ENCODE data around the gene CYBB. TPM values are rescaled to one million over a fixed set of nuclear protein-coding genes. Genes with fewer than 3 reads are reported as not detected.

CYBB gene
- total RNA-seq, 2 donors from 2014 or later, result 0.38 to 0.39 TPM

DNA sequence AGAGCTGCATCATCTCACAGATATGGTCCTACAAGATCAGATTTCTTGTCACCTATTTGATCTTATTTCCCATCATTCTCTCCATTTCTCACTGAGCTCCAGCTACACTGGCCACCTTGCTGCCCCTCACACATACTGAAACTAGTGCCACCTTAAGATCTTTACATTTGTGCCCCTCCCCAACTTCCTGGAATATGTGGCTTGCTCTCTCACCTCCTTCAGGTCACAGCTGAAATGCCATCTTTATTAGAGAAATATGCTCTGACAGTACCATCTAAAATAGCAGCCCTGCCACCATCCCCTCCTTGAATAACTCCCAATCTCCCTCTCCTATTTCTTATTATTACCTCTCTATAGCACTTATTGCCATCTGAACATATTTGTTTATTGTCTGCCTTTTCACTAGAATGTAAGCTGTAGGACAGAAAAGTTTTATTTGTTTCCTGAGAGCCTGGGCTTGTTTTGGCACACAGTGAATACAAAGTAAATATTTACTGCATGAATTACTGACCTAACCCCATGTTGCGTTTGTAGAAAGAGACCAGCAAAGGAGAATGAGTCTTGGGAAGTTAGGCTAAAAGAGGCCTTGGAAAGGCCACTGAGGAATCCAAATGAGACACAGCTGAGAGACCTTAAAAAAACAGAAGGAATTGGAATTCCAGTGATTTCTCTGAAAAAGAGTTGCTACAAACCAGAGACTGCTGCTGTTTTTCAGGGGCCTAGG is 44.8 kb downstream of the CYBB start:
- peaks cover 25% of the 10 kb centered on the region for H3K27me3 Mint-ChIP-seq (ENCODE audit: low read depth)
- H3K4me3 Mint-ChIP-seq, result no peak overlapping the region
- no peaks in the 10 kb centered on the region for H3K9me3 Mint-ChIP-seq
- no peak for DNase-seq
- no peak overlapping the region for H3K27ac Mint-ChIP-seq
- H3K36me3 Mint-ChIP-seq (ENCODE audit: insufficient read depth in 2 of 2), result no peaks in the 10 kb centered on the region
- no peak for ATAC-seq (replicated peaks in 1 of 2)
- H3K4me1 Mint-ChIP-seq (ENCODE audit: low read depth), result peaks cover 18% of the 10 kb centered on the region

GRCh38 chrX:37825215-37825842 is 45.5 kb downstream of the CYBB start:
- DNase-seq, result peak; percentile 50 to 53
- H3K4me1 Mint-ChIP-seq (ENCODE audit: low read depth), result peaks cover 21% of the 10 kb centered on the region
- peak; percentile 58 to 60 for ATAC-seq (replicated peaks in 1 of 2)
- no peaks in the 10 kb centered on the region for H3K36me3 Mint-ChIP-seq (ENCODE audit: insufficient read depth in 2 of 2)
- peaks cover 25% of the 10 kb centered on the region for H3K27me3 Mint-ChIP-seq (ENCODE audit: low read depth)
- H3K9me3 Mint-ChIP-seq, result no peaks in the 10 kb centered on the region
- H3K27ac Mint-ChIP-seq, result no peak overlapping the region
- no peak overlapping the region for H3K4me3 Mint-ChIP-seq

DNA sequence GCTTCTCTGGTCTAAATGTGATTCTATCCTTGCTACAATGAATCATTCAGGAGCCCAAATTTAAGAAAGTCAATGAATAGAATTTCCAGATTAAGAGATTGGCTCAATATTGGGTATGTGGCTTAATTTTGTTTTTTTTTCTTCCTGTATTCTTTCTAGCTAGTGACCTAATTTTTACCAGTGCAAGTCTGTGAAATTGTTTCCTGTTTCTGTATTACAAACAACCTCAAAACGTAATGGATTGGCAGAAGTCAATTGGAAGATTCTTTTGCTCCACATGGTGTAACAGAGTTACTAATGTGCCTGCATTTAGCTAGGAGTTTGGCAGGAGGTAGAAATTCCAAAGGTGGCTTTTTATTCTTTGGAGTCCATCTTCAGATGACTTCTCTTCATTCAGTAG is 49.9 kb downstream of the CYBB start:
- peaks cover 1% of the 10 kb centered on the region for H3K27me3 Mint-ChIP-seq (ENCODE audit: low read depth)
- DNase-seq (no peak), ATAC-seq (replicated peaks in 1 of 2) (no peak)
- no peaks in the 10 kb centered on the region for H3K9me3 Mint-ChIP-seq
- peaks cover 8% of the 10 kb centered on the region for H3K4me1 Mint-ChIP-seq (ENCODE audit: low read depth)
- H3K27ac Mint-ChIP-seq, result peak overlapping the region; percentile 46
- H3K4me3 Mint-ChIP-seq, result no peak overlapping the region
- H3K36me3 Mint-ChIP-seq (ENCODE audit: insufficient read depth in 2 of 2), result no peaks in the 10 kb centered on the region

DNA sequence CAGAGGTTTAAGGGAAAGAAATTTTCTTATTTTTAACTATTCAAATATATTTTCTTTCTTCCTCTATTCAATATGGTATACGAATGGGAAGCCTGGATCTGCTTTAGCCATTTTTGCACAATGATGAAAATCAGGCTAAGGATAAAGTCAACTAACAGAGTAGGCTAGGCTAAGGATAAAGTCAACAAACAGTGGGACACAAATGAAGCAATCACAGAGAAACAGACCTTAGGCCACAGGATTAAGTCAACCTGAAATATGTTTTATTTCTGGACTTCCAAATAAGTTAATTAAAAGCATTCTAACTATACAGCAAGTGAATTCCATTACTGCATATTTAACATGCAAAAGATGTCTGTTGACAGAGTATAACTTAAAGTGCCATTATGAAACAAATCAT is 50.5 kb downstream of the CYBB start:
- Mint-ChIP-seq H3K9me3 (no peaks in the 10 kb centered on the region), H3K27ac (no peak overlapping the region), H3K4me1 (ENCODE audit: low read depth) (peaks cover 5% of the 10 kb centered on the region), H3K4me3 (no peak overlapping the region), H3K27me3 (ENCODE audit: low read depth) (no peaks in the 10 kb centered on the region), H3K36me3 (ENCODE audit: insufficient read depth in 2 of 2) (no peaks in the 10 kb centered on the region)
- no peak for ATAC-seq (replicated peaks in 1 of 2)
- DNase-seq, result no peak

DNA sequence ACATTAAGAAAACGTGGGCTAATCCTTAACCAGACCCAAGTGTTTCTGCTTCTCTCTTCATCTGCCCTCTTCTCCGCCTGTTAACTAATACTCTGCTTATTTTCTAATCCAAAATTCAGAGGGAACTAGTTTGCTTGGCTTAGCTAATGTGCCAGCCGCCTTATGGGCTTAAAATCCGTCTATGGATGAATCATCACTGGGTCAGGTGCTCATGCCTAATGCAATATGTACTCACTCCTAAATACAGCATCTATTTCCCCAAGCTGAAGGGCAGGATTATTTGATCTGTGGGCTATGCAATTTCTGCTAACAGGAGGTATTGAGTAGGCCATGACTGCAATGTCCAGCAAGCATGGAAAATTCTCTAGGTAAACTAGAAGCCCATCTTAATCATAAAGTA is 55.1 kb downstream of the CYBB start:
- H3K4me3 Mint-ChIP-seq, result no peak overlapping the region
- H3K4me1 Mint-ChIP-seq (ENCODE audit: low read depth), result peaks cover under 1% of the 10 kb centered on the region
- no peaks in the 10 kb centered on the region for H3K27me3 Mint-ChIP-seq (ENCODE audit: low read depth)
- ATAC-seq (replicated peaks in 1 of 2) (no peak), DNase-seq (no peak)
- peaks cover 2% of the 10 kb centered on the region in 2 donors for H3K36me3 Mint-ChIP-seq (ENCODE audit: insufficient read depth in 2 of 2)
- no peak overlapping the region for H3K27ac Mint-ChIP-seq
- H3K9me3 Mint-ChIP-seq, result no peaks in the 10 kb centered on the region

DNA sequence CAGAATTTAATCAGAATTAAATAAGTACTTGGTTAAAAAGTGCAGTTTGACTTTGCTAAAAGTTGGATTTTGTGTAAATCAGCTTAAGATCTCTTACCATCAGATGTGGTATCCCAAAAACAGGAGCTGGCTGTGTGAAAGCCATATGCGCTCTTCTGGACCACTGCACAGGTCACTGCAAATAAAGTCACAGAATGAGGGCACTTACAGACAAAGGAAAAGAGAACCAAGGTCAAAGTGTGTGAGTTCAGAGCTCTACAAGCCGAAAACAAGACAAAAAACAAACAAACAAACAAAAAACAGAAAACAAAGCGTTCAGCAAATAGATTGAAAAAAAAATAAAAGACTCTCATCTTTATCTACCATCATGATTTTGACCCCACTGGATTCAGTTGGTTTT is 61.1 kb downstream of the CYBB start:
- Mint-ChIP-seq H3K27me3 (ENCODE audit: low read depth) (no peaks in the 10 kb centered on the region), H3K36me3 (ENCODE audit: insufficient read depth in 2 of 2) (peaks cover 2% of the 10 kb centered on the region in 2 donors), H3K4me1 (ENCODE audit: low read depth) (peaks cover 11% of the 10 kb centered on the region), H3K9me3 (no peaks in the 10 kb centered on the region), H3K27ac (no peak overlapping the region), H3K4me3 (no peak overlapping the region)
- DNase-seq (no peak), ATAC-seq (replicated peaks in 1 of 2) (no peak)

- peaks cover 16% of the 10 kb centered on the region for H3K4me1 Mint-ChIP-seq (ENCODE audit: low read depth)
- H3K9me3 Mint-ChIP-seq, result peaks cover 0 to 2% of the 10 kb centered on the region in 2 donors
- ATAC-seq (replicated peaks in 1 of 2) (no peak), DNase-seq (no peak)
- H3K27me3 Mint-ChIP-seq (ENCODE audit: low read depth), result peaks cover 2% of the 10 kb centered on the region
- H3K4me3 Mint-ChIP-seq, result peak overlapping the region in 1 of 2 donors; percentile 43
- H3K36me3 Mint-ChIP-seq (ENCODE audit: insufficient read depth in 2 of 2), result peaks cover 0 to 2% of the 10 kb centered on the region in 2 donors
- H3K27ac Mint-ChIP-seq, result no peak overlapping the region
Measured at GRCh38 chrX:37844622-37845021, 64.8 kb downstream of the CYBB start.

DNA sequence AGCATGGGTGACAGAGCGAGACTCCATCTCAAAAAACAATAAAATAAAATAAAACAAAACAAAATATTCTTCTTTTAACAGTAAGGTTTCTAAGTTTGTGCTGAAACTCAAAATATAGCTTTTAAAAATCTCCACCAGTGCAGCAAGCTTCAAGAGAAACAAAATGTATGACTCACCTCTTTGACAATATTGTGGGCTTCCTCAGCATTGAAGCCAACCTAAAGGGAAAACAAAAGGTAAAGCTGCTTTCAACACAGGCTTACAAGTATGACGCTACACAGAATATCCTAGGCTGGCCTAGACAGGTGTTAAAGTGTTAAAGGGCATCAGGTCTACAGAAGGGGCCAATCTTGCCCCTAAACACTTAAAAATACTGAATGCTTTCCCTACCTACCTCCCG is 66.3 kb downstream of the CYBB start:
- H3K36me3 Mint-ChIP-seq (ENCODE audit: insufficient read depth in 2 of 2), result peaks cover 0 to 1% of the 10 kb centered on the region in 2 donors
- peaks cover 20% of the 10 kb centered on the region for H3K4me1 Mint-ChIP-seq (ENCODE audit: low read depth)
- peak overlapping the region; percentile 95 for H3K27ac Mint-ChIP-seq
- peaks cover 0 to 3% of the 10 kb centered on the region in 2 donors for H3K9me3 Mint-ChIP-seq
- H3K4me3 Mint-ChIP-seq, result peak overlapping the region; percentile 77 to 90
- DNase-seq, result peak in 1 of 2 donors; percentile 6
- ATAC-seq (replicated peaks in 1 of 2), result peak; percentile 55 to 59
- H3K27me3 Mint-ChIP-seq (ENCODE audit: low read depth), result peaks cover 5% of the 10 kb centered on the region

DNA sequence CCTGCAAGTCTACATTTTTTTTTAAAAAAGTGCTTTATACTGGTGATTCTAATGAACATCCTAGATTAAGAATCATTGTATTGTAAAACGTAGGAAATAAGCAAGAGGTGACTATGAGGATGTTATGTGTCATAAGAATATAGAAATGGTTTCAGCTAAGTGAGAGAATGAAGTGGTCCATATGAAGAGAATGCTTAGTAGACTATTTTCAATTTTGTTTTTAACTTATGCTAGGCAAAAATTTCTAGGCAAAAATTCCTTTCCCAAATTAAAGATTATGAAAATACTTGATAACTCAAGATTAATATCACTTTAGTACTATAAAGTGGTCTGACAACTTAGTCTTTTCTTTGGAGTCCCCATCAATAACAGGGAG is 66.7 kb downstream of the CYBB start:
- ATAC-seq (replicated peaks in 1 of 2) (peak; percentile 28 to 31), DNase-seq (no peak)
- Mint-ChIP-seq H3K27ac (peak overlapping the region; percentile 95), H3K27me3 (ENCODE audit: low read depth) (peaks cover 9% of the 10 kb centered on the region), H3K4me1 (ENCODE audit: low read depth) (peaks cover 20% of the 10 kb centered on the region), H3K9me3 (peaks cover 0 to 3% of the 10 kb centered on the region in 2 donors), H3K36me3 (ENCODE audit: insufficient read depth in 2 of 2) (peaks cover 0 to 1% of the 10 kb centered on the region in 2 donors), H3K4me3 (peak overlapping the region; percentile 77 to 90)

GRCh38 chrX:37846934-37847732 is 67.3 kb downstream of the CYBB start, which contains the start of gene DYNLT3:
TSS of gene DYNLT3 (minus strand) at chrX:37847571. CDS start at chrX:37847510, 61 bp downstream.
- Mint-ChIP-seq H3K36me3 (ENCODE audit: insufficient read depth in 2 of 2) (peaks cover 0 to 1% of the 10 kb centered on the region in 2 donors), H3K9me3 (peaks cover 0 to 3% of the 10 kb centered on the region in 2 donors), H3K4me1 (ENCODE audit: low read depth) (peaks cover 20% of the 10 kb centered on the region), H3K27ac (peak within 1 kb of the TSS; percentile 95), H3K27me3 (ENCODE audit: low read depth) (peaks cover 10% of the 10 kb centered on the region), H3K4me3 (peak within 1 kb of the TSS; percentile 77 to 90)
- ATAC-seq (replicated peaks in 1 of 2) (peak; percentile 95 to 96), DNase-seq (peak; percentile 80 to 81)

DNA sequence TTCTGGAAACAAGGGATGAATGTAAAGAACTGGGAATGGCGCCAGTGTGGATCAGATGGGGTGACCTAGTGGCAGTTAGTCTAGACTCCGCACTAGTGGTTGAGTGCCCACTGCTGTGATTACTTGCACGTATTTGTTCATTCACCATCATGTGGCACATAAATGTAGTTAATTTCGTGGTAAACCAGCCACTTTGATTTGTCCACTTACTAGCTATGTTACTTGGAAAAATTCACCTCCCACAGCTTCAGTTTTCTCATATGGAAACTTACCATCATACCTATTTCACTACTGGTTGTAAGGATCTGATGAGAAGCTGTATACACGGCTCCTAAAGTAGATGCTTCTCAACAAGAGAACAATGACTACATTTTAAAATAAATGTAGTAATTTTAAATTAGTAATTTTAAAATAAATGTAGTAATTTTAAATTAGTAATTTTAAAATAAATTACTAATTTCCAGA is 67.9 kb downstream of the CYBB start:
- peaks cover 0 to 1% of the 10 kb centered on the region in 2 donors for H3K36me3 Mint-ChIP-seq (ENCODE audit: insufficient read depth in 2 of 2)
- H3K4me3 Mint-ChIP-seq, result peak overlapping the region; percentile 77 to 85
- ATAC-seq (replicated peaks in 1 of 2) (peak; percentile 12 to 44), DNase-seq (no peak)
- H3K27me3 Mint-ChIP-seq (ENCODE audit: low read depth), result peaks cover 10% of the 10 kb centered on the region
- peaks cover 0 to 3% of the 10 kb centered on the region in 2 donors for H3K9me3 Mint-ChIP-seq
- H3K27ac Mint-ChIP-seq, result peak overlapping the region; percentile 92
- peaks cover 20% of the 10 kb centered on the region for H3K4me1 Mint-ChIP-seq (ENCODE audit: low read depth)

- no peak for ATAC-seq (replicated peaks in 1 of 2)
- Mint-ChIP-seq H3K27ac (no peak overlapping the region), H3K27me3 (ENCODE audit: low read depth) (peaks cover 27% of the 10 kb centered on the region), H3K36me3 (ENCODE audit: insufficient read depth in 2 of 2) (no peaks in the 10 kb centered on the region), H3K4me1 (ENCODE audit: low read depth) (peaks cover 8% of the 10 kb centered on the region), H3K9me3 (peaks cover 0 to 3% of the 10 kb centered on the region in 2 donors), H3K4me3 (no peak overlapping the region)
- DNase-seq, result no peak
Measured at GRCh38 chrX:37854148-37854547, 74.3 kb downstream of the CYBB start.

GRCh38 chrX:37854748-37855147 is 74.9 kb downstream of the CYBB start:
- Mint-ChIP-seq H3K4me3 (no peak overlapping the region), H3K27ac (no peak overlapping the region), H3K27me3 (ENCODE audit: low read depth) (peaks cover 24% of the 10 kb centered on the region), H3K36me3 (ENCODE audit: insufficient read depth in 2 of 2) (no peaks in the 10 kb centered on the region), H3K4me1 (ENCODE audit: low read depth) (peaks cover 3% of the 10 kb centered on the region), H3K9me3 (no peaks in the 10 kb centered on the region)
- DNase-seq (no peak), ATAC-seq (replicated peaks in 1 of 2) (no peak)

All from activated T-cell treated with anti-CD3 and anti-CD28 coated beads, Interleukin-2, amount 50 U/mL, for 72 hours (primary cell).